ENCODE results near the gene PSMD2.

Gene PSMD2

DNA sequence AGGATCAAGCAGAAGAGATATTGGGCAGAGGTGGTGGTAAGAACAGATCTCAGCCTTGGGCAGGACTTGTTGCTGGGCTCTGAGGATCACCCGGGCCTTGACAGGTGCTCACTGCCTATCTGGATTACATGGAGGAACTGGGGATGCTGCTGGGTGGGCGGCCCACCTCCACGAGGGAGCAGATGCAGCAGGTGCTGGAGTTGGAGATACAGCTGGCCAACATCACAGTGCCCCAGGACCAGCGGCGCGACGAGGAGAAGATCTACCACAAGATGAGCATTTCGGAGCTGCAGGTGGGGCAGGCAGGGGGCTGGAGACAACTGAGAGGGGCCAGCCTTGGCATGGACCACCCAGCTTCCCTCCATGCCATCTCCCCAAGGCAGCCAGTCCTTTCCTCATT, 15.4 kb upstream of the PSMD2 start:
- DNase-seq: no peak

DNA sequence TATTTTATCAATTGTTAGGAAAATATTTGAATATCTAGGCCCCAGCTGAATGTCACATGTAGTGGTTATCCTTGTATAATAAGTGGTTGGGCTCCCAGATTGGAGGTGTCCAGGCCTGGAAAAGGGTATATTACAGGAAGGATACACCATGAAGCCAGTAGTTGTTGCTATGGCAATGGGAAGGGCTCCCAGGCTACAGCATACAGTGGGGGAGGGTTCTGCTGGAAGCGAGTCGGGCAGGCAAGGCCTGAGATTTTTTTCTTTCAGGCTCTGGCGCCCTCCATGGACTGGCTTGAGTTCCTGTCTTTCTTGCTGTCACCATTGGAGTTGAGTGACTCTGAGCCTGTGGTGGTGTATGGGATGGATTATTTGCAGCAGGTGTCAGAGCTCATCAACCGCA, 14.3 kb upstream of the PSMD2 start:
- peak; percentile 68 for DNase-seq

DNA sequence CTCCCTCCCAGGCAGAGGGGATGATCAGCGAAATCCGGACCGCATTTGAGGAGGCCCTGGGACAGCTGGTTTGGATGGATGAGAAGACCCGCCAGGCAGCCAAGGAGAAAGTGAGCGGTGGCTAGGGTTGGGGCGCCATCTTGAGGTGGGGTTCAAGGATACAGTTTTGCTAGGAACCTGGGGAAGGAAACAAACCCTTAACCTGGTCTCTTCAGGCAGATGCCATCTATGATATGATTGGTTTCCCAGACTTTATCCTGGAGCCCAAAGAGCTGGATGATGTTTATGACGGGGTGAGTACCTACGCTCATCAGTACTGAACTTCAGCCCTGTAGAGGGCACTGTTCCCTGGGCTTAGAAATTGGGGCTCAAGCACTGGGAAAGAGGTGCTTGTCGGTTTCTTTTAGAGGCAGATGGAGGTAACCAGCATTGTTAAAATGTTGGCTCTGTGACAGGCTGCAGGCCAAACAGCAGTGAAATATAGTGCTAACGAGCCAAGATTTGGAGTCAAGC, 9.6 kb upstream of the PSMD2 start:
- DNase-seq: peak; percentile 35

DNA sequence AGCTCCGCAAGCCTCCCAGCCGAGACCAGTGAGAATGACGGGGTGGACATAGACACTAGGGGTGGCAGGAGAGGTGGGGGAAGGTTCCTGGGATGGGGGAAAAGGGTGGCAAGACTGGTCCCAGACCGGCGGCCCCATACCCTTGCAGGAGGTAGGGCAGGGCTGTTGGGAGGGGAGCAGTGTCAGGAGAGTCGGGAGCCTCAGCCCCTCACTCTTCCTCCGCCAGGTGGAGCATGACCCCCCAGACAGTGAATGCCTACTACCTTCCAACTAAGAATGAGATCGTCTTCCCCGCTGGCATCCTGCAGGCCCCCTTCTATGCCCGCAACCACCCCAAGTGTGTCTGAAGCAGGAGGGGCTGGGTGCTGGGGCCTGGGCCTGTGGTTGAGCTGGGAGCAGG, 8.7 kb upstream of the PSMD2 start:
- DNase-seq: no peak

DNA sequence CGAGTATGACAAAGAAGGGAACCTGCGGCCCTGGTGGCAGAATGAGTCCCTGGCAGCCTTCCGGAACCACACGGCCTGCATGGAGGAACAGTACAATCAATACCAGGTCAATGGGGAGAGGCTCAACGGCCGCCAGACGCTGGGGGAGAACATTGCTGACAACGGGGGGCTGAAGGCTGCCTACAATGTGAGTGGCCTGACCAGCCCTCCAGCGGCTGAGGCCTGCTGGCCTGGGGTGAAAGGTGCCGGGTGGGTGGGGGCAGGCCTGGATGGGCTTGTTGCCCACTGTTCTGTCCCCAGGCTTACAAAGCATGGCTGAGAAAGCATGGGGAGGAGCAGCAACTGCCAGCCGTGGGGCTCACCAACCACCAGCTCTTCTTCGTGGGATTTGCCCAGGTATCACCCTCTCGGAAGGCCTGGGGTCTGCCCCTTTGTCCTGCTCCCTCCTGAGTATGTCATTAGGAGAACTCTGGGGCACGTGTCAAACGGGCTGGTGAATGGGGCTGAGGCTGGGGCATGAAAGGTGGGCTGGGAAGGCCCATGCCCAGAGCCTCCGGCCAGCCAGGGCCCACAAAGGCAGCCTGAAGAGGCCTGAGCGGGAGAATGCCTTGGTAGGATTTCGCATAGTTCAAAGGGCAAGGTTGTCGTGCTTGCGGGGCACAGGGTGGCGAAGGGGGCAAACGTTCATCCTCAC, 7.8 kb upstream of the PSMD2 start:
- DNase-seq: no peak

DNA sequence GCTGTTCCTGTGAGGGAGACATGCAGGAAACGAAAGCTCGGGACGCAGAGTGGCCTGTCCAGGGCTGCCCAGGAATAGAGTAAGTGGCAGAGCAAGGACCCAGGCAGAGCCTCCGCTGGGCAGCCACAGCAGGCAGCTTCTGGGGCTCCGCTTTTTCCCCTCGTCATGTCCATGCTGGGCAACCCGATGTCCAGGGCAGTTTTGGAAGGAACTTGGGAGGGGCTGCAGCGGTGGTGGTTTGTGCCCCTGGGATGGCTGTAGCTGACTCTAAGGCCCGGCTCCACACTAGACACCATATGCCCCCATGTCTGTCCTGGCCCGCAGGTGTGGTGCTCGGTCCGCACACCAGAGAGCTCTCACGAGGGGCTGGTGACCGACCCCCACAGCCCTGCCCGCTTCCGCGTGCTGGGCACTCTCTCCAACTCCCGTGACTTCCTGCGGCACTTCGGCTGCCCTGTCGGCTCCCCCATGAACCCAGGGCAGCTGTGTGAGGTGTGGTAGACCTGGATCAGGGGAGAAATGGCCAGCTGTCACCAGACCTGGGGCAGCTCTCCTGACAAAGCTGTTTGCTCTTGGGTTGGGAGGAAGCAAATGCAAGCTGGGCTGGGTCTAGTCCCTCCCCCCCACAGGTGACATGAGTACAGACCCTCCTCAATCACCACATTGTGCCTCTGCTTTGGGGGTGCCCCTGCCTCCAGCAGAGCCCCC, 7.1 kb upstream of the PSMD2 start:
- DNase-seq: no peak

DNA sequence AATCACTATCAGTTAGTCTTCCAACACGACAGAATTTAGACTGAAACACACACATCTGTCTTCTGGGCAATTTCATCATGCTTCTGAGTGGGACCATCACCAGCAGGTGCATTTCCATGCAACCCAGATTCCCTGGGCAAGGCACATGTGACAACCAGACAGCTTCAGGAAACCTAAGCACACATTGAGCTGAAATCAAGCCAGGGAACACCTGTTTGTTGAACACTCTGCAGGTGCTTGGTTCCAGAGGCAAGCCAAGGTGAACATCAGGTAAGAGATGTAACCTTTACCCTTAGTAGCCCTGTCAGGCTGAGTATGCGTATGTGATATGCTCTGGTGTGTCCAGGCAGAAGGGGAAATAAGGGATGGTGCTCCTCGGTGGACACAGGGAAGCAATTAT, 3.3 kb upstream of the PSMD2 start:
- no peak for DNase-seq

DNA sequence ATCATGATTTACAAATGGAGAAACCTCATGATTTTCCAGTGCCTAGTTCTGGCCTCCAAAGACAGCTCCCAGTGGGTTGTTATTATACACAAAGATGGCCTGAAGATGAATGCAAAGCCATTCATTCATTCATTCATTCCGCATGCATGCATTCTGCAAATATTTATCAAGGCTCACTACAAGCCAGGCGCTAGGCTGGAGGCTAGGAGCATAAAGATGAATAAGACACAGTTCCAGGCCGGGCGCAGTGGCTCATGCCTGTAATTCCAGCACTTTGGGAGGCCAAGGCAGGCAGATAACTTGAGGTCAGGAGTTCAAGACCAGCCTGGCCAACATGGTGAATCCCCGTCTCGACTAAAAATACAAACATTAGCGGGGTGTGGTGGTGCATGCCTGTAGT, 2.4 kb upstream of the PSMD2 start:
- no peak for DNase-seq

DNA sequence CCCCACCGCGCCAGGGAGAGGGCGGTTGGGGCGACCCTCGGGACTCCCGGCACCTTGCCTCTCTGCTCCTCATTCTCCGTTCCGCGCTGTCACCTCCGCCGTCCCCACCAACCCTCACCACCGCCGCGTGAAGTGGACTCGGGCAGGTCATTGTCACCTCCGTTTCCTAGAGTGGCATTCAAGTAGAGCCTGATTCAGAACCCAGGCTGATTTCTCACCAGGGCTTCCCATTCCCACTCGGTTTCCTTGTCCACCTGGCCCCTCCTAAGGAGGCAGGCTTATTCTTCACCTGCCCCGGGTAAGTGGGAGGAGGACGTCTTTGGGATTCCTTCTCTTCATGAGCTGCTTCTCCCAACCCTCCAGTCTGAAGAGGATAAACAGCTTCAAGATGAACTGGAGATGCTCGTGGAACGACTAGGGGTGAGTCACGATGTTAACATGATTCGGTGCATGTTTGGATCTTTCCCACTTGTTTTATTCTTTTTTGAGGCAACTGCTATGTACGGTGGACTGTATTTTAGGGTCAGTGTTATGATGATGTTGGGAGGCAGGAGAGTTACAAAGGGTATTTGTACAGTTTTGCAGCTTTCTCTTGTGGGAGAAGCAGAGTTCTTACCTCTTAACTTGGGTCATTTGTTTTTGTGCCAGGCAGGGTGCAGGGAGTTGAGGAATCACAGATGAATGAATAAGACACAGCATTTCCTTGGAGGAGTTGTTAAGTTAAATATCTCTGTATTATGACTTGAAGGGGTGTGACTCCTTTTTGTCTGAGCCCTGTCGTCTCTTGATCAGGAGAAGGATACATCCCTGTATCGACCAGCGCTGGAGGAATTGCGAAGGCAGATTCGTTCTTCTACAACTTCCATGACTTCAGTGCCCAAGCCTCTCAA, 692 bp downstream of the PSMD2 start:
- peak; percentile 13 for DNase-seq

DNA sequence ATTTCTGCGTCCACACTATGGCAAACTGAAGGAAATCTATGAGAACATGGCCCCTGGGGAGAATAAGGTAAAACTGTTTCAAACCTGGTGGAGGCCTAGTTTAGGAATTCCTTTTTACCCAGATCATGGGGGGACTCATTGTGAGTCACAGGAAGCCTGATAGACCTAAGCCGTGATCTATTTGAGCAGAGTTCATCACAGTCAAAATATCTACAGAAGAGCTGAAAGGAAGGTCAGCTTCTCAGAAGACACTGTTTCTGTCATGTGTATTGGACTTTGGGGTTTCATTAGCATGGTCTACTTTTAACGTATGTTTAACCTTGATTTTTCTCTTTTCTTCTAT, 1.3 kb downstream of the PSMD2 start:
- DNase-seq: no peak

DNA sequence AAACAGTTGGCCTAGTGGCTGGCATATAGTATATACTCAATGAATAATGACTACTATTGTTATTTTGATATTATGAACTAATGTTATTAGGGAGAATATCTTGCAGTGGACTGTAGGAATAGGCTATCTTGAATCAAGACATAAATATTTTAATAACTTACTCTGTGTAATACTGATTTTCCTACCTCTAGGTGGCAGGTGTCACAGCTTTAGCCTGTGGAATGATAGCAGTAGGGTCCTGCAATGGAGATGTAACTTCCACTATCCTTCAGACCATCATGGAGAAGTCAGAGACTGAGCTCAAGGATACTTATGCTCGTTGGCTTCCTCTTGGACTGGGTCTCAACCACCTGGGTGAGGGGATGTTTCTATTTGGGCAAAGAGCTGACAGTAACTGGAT, 6.5 kb downstream of the PSMD2 start:
- no peak for DNase-seq

DNA sequence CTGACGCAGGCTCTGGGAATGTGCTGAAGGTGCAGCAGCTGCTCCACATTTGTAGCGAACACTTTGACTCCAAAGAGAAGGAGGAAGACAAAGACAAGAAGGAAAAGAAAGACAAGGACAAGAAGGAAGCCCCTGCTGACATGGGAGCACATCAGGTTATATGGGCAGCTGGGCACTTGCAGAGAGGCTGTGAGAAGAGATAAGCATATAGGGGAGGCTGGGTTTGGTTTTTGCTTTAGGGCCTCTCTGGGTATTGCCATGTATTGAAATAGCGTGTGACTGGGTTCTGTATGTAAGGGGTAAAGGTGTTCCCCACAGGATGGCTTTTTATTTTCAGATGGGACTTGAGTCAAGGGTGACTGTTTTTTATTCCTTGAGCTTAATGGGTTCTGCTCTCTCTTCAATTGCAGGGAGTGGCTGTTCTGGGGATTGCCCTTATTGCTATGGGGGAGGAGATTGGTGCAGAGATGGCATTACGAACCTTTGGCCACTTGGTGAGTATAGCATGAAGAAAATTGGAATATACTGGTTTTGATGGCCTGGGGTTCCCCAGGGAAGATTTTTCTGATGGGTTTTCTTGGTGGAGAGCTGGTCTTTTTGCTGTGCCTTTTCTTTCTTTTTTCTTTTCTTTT, 7.4 kb downstream of the PSMD2 start:
- DNase-seq: no peak

DNA sequence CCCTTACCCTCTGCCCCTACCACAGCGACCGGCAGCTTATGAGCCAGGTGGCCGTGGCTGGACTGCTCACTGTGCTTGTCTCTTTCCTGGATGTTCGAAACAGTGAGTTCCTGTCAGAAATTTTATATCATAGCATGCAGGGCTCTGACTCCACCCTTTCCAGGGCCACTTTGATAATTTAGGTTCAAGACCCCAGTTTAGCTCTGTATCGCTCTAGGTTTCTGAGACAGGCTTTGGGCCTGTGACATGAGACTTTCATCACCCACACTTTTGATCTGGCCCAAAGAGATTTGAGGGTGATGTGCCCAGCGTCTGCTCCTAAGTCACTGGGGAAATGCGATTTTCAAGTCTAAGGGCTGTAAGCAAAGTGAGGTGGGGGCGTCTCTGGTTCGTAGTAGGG, 8.9 kb downstream of the PSMD2 start:
- no peak for DNase-seq

DNA sequence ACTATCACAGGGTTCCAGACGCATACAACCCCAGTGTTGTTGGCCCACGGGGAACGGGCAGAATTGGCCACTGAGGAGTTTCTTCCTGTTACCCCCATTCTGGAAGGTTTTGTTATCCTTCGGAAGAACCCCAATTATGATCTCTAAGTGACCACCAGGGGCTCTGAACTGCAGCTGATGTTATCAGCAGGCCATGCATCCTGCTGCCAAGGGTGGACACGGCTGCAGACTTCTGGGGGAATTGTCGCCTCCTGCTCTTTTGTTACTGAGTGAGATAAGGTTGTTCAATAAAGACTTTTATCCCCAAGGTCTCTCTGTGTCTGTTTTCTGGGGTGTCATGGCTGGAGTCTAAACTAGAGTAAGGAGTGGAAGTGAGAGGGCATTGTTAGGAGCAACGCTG, 9.7 kb downstream of the PSMD2 start:
- no peak for DNase-seq

DNA sequence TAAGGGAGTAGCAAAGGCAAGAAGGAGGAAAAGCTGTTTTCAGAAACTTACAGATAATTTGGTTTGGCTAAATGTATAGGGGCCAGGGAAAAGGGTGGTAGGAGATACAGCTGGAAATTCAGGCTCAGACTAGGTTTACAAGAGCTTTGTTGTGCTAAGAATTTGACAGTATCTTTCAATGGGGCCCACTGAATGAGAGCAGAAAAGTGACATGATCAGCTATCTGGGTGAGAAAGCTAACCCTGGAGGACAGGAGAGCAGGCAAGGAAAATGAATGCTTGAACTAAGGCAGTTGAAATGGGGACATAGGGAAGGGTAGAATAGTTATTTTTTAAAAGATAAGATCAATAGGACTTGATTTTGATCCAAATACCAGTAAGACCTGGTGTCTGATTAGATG, 12.6 kb downstream of the PSMD2 start:
- no peak for DNase-seq

DNA sequence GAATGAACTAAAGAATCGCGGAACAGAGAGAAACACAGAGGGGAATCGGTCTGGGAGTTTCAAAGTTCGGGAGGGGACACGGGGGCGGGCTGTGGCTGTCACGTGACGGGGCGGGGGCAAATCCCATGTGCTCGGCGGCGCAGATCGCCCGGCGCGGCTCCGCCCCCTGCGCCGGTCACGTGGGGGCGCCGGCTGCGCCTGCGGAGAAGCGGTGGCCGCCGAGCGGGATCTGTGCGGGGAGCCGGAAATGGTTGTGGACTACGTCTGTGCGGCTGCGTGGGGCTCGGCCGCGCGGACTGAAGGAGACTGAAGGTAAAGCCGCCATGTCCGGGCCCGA, 15.3 kb downstream of the PSMD2 start, which contains the start of gene EIF4G1:
EIF4G1 (plus strand) TSS at position 244 of the 337 bp plus-strand sequence. CDS start 1,191 bp downstream, outside the sequence.
- DNase-seq: peak; percentile 49

DNA sequence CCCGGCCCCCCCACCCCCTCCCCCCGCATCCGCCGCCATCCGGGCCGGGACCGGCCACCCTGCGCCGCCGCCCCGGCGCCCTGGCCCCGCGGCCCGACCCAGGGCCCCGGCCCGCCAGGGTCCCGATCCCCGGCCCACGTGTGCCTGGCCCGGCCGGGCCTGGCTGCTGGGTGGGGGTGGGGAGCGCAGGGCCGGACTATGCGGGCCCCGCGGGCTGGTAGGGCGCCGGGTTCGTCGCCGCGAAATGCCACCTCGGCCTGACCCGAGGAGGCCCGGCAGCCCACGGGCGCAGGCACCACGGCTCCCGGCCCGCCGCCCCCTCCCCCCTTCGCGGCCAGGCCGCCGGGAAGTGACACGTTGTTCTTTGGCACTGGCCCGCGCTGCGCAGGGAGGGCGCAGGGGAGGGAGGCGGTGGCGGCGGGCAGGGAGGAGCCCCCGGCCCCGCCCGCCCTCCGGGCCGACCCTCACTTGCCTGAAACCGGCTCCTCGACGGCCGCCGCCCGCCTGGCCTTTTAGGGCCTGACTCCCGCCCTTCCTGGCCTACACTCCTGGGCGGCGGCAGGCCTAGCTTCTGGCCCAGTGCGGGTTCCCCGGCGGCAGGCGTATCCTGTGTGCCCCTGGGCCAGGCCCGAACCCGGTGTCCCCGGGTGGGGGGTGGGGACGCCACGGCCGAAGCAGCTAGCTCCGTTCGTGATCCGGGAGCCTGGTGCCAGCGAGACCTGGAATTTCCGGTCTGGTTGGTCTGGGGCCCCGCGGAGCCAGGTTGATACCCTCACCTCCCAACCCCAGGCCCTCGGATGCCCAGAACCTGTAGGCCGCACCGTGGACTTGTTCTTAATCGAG, 15.9 kb downstream of the PSMD2 start:
- DNase-seq: peak; percentile 2

DNA sequence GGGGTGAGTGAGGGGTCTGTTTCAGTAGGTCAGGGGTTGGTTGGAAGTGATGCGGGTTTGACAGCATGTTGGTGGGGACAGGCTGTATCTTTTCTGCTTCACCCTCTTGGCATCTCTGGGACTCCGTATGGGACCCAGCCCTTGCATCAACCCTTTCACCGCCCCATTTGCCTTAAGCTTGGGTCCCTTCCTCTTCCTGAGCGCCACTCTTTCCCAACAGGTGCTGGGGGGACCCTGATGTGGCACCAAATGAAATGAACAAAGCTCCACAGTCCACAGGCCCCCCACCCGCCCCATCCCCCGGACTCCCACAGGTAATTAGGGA, 16.5 kb downstream of the PSMD2 start:
- no peak for DNase-seq

DNA sequence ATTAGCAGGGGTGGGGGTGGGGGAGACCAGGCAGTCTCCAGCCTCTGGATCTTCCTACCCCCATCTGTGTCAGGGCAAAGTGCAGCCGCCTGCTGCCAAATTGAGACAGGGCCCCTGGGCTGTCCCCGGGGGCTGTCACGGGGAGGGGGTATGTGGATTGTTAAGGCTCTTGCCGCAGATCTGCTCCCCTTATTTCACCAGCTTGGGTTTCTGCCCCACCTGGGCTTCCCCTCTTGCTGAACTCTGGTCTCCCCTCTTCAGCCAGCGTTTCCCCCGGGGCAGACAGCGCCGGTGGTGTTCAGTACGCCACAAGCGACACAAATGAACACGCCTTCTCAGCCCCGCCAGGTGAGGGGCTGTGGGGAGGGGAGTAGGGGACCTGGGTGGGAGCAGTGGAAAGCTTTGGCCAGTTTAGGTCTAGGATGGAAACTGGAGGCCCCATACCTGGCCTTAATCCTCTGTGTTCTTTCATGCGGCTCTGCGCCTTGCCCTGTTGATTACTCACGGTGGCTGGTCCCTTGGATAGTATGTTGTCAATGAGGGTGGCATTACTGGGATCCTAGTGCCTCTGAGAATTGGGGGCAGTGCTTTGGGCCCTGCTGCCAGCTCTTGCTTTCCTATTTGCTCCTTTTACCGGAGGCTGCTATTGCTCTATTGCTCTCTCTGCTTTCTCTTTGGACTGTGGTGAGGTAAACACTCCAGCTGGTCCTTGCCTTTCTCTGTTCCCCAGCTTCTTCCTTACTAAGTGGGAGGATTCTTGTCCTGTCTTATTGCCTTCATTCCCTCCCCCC, 17.0 kb downstream of the PSMD2 start:
- DNase-seq: no peak

DNA sequence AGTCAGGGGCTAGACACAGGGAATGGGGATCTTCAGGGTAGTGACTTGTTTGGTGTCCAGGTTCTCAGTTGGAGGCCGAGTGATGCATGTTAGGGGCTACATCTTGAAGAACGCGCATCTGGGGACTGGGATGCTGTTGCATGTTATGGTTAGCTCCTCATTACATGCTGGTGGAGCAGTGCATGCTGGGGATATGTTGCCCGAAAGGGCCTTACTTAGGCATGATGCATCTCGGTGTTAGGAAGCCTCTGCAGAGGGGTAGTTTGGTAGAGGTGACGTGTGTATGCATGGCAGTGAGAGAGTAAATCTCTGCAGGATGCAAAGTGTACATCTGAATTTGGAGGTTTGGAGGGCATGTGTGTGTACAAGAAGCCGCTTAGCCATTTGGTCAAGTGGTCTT, 17.8 kb downstream of the PSMD2 start:
- DNase-seq: no peak

DNA sequence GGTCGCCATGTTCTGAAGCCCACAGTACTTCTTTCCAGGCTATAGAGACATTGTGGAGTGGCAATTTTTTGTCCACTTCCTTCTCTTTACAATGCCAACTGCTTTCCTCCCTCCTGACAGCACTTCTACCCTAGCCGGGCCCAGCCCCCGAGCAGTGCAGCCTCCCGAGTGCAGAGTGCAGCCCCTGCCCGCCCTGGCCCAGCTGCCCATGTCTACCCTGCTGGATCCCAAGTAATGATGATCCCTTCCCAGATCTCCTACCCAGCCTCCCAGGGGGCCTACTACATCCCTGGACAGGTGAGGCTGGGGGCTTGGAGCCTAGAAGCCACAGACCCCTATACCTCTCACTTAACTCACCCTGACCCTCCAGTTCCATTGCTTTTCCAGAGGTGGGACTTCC, 18.2 kb downstream of the PSMD2 start:
- DNase-seq: no peak

DNA sequence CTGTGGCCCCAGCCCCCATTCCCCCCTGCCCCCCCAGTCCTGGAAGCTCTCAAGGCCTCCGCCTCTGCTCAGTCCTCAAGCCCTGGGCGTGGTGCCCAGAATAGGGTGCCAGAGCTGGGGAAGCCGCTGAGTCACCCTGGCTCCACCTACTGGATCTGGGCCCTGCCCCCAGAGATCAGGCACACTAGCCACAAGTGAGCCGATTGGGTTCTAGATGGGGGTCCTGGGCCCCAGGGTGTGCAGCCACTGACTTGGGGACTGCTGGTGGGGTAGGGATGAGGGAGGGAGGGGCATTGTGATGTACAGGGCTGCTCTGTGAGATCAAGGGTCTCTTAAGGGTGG, 21.0 kb downstream of the PSMD2 start:
- no peak for DNase-seq
